Smooth muscle cell of the brain vasculature (primary cell): Measurements from ENCODE around the gene SHISA6.

Experiments
- DNase-seq: peaks from one replicate; pipeline ENCODE4 v3.0.0-alpha.2; 2012; ENCODE audit warnings: low read depth, low spot score

Gene SHISA6

DNA sequence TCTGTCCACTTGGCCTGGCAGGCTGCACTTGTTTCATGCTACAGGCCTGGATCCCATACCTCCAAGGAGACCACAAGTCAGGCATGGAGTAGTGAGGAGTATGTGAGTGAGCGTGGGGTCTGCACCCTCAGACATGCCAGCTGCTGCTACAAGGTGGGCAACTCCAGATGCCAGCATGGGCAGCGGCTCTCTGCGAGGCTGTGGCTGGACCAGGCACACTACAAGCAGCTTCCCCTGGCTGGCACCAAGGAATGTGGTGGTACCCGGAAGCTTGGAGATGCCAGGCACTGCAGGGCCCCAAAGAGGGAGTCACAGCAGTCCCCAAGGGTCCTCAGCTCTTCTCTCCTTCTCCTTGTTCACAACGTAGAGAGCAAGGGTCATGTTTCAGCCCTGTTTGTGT, 341.2 kb downstream of the SHISA6 start:
- no peak for DNase-seq

DNA sequence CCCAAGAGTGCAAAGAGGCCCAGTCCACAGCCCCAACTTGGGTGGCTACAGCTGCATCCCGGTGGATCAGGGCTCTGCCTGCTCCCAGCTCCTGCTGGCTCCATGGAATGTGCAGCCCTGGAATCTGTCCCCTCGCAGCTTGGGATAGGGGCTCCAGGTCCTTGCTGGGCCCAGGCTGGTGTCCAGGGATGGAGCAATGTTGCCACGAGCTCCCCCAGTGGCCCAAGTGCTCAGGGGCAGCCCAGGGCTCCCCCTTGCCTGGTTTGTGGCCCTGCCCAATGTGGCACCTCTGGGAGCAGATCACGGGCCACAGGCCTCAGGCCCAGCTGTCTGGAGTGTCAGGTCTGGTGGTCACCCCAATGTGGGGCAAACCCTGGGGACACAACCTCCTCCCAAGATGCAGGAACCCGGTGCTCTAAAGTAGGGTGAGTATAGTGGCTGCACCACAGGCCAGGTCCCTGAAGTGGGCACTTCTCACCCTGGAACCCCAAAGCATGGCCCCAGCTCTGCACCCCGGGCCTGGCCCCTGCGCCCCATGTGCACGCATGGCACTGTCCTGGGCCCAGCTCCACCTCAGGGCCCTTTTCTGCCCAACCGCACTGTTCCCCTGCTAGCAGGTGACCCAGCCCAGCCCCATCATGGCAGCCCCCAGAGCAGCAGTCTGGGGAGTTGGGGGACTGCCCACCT, 342.4 kb downstream of the SHISA6 start:
- DNase-seq: no peak

DNA sequence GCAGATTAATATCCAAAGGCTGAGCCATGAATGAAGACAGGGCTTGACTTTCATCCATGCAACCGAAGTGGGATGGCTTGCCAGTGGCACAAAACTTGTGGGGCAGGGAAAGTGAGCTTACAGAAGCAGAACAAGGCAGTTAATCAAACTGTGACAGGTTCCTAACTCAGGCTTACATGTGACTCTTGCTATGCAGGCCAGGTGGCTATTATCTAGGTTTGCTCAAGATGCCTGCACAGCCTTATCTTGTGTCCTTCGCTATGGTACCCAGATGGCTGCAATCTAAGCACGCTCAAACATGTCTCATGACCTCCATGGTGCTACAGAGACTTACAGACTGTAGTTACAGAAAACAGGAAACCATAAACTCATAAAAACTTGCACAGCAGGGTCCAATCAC, 348.7 kb downstream of the SHISA6 start:
- DNase-seq: no peak

DNA sequence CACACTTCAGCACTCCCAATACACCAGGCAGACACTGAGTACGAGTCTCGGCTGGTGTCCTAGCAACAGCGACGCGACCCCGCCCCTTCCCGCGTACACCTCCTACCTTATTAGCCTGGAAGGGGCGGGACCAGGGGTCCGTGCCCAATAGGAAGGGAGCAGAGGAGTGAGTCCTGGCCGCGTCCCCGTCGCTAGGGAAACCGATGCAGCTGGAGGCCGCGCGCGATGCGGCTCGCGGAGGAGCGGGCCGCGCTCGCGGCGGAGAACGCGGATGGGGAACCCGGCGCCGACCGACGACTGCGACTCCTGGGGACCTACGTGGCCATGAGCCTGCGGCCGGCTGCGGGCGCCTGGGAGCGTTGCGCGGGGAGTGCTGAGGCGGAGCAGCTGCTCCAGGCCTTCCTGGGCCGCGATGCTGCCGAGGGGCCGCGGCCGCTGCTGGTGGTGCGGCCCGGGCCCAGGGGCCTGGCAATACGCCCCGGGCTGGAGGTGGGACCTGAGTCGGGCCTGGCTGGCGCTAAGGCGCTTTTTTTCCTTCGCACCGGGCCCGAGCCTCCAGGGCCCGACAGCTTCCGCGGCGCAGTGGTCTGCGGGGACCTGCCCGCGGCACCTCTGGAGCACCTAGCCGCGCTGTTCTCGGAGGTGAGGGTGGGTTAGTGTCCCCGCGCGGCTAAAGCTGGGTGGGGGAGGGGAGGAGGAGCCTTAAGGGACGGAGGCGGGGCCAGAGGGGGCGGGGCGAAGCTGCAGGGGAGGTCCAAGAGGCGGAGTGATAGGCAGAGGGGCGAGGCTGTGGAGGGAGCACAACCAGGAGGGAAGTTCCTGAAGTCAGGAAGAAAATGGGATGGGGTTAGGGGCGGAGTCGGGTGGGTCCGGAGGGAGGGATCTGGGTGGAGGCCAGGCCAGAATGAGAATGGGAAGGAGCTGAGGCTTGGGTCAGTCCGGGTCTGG, 357.5 kb downstream of the SHISA6 start, which contains the start of gene DNAH9:
Gene DNAH9 (plus strand): TSS at position 197 of the 948 bp plus-strand sequence. CDS start 29 bp downstream, at position 226.
- no peak for DNase-seq

DNA sequence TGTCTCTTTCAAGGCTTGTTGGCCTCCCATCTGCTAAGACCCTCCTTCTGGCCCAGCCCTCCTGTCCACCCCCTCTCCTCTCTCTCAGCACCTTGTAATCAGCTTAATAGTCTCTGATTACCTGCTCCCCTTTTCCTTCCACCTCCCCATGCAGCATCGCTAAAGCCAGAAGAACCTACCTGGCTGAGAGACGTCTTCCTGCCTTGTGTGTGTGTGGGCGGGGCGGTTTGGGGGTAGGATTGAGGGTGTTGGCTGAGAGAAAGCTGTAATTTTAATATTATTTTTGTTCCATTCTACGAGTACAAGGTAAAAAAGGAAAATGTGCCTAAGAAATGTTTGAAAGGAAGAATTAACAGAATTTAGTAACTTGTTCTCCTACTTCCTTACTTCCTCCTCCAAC, 360.6 kb downstream of the SHISA6 start:
- DNase-seq: no peak

DNA sequence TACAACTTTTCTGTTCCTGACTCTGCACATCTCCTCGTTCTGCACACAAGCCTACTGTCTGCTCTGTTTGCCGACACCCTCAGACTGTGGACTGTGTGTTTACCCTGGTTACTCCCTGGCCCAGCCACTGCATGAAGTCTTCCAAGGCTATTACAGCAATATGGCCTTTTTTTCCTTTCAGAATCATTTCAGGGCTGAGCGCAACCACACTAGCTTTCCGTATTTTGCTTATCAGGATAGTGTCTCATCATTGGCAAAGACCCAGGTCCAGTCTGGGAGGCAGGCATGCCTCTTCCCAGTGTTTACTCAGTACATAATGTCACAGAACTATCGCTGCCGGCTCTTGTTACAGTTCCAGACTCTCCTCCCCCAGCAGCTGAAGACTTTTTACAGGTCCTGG, 367.4 kb downstream of the SHISA6 start:
- DNase-seq: no peak

DNA sequence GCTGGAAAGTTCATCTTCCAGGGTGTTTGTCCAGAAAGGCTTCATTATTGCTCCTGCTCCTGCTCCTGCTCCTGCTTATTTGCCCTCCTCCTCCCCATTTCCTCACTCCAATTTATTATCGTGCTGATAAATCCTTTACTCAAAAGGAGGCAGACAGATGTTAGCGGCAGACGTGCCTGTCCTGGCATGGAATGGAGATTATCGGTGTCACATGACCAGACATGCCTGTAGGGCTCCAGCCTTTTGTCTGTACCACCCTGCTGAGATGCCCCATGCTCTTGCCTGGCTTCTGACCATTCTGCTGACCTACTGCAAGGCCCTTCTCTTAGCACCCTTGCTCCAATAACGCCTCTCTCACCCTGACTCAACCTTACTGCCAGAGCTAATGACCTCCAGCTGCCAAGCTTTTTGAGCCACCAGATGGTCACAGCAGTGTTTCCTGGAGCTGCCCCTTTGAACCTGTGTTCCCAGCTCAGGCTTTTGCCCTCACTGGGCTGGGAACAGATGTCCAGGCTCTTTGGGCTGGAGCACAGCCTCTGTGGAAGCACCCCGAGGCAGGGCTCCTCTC, 370.1 kb downstream of the SHISA6 start:
- DNase-seq: no peak

DNA sequence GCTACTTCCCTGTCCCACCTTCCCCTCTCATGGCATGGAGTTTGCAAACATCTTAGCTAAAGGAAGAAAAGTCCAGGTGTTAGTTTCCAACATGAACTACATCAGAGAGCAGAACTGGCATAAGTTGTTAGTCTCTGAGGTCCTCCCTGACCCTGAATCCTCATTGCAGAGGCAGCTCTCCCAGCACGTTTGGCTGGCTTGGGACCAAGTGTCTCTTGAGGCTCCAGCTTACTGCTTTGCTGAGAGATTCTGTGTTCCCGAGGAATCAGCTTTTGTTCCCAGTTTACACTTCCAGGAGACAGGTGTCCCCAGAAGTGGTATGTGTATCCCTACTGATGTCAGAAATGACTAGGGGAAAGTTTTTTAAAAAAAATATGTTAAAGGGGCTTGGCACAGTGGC, 371.9 kb downstream of the SHISA6 start:
- DNase-seq: no peak
